GM13977 (cell line): ENCODE results near the gene RALB.

Experiments
- DNase-seq: peaks from one replicate; pipeline ENCODE4 v3.0.0; 2012; ENCODE audit warnings: low spot score
- in situ Hi-C: fragments of 300-500 bp; cut with MboI; formaldehyde crosslinking; loops from one replicate; pipeline ENCODE4 v1.12.0; 2022; ENCODE audit warnings: low sequenced_read_pairs, low pct_unique_long_range_greater_than_20kb, mixed read lengths, inconsistent platforms; ENCODE audit not compliant: unreplicated experiment
- TF ChIP-seq, protein P1 (sequence below): IDR thresholded peaks from 2 replicates; pipeline ENCODE4 v1.5.1; 2012; ENCODE audit warnings: mild to moderate bottlenecking, control low read depth; ENCODE audit not compliant: insufficient read depth; ENCODE audit errors: extremely low read depth, missing control alignments

The RALB gene

GRCh38 chr2:120237491-120237902 is 15.2 kb upstream of the RALB start:
- TF ChIP-seq, protein P1, sequence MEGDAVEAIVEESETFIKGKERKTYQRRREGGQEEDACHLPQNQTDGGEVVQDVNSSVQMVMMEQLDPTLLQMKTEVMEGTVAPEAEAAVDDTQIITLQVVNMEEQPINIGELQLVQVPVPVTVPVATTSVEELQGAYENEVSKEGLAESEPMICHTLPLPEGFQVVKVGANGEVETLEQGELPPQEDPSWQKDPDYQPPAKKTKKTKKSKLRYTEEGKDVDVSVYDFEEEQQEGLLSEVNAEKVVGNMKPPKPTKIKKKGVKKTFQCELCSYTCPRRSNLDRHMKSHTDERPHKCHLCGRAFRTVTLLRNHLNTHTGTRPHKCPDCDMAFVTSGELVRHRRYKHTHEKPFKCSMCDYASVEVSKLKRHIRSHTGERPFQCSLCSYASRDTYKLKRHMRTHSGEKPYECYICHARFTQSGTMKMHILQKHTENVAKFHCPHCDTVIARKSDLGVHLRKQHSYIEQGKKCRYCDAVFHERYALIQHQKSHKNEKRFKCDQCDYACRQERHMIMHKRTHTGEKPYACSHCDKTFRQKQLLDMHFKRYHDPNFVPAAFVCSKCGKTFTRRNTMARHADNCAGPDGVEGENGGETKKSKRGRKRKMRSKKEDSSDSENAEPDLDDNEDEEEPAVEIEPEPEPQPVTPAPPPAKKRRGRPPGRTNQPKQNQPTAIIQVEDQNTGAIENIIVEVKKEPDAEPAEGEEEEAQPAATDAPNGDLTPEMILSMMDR, result no peak
- no peak for DNase-seq
- in situ Hi-C loops, result no loop called here

GRCh38 chr2:120238728-120239487 is 13.7 kb upstream of the RALB start:
- TF ChIP-seq, protein P1, result no peak
- in situ Hi-C loops, result no loop called here
- no peak for DNase-seq

DNA sequence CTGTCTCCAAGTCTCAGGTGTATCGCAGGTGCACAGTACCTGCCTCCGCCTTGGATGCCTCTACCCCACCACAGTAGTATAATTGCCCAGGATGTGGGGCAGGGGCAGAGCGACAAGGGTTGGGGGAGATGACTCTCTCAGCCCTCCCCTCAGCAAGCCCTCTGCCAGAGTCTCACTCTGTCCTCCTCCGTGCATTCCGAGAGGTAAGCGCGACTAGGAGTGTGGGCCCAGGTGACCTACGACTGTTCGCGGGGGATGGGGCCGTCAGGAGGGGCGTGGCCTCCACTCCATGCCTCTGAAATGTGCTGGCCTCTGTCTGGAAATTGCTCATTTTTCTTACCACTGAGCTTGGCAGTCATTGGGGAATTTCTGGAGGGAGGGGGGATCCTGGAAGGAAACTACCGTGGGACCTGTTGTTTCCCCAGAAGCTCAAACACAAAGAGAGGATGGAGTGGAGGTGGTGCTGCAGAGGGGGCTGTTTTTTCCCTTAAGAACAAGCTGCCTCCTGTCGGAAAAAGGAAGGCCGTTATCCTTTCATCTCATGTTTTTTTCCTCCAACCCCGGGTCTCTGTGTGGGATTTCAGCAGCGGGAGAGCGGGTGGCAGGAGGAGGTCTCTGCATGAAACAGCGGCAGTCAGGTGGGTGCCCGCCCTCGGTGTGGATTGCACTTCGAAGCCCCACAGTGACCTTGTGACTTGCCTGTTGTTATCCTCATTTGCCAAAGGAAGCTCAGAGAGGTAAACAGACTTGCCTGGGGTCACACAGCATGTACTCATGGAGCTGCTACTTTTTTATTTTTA is 13.0 kb upstream of the RALB start:
- in situ Hi-C loops, result no loop called here

GRCh38 chr2:120240901-120241429 is 11.7 kb upstream of the RALB start:
- TF ChIP-seq, protein P1, result no peak
- no peak for DNase-seq
- in situ Hi-C loops, result no loop called here

More for the DNA sequence above, 13.0 kb upstream of the RALB start:
- no peak for DNase-seq
- TF ChIP-seq, protein P1, result no peak

DNA sequence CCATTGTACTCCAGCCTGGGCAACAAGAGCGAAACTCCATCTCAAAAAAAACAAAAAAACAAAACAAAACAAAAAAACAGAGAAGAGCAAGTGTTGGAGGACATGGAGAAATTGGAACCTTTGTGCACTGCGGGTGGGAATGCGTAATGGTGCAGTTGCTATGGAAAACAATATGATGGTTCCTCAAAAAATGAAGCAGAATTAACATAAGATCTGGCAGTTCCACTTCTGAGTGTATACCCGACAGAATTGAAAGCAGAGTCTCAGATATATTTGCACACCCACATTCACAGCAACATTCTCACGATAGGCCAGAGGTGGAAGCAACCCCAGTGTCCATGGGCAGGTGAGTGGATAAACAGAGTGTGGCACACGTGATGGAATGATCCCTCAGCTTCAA is 11.0 kb upstream of the RALB start:
- in situ Hi-C loops, result no loop called here
- TF ChIP-seq, protein P1, result no peak
- DNase-seq, result no peak

- TF ChIP-seq, protein P1, result no peak
- no peak for DNase-seq
- in situ Hi-C loops, result no loop called here
Measured at GRCh38 chr2:120243211-120243610, 9.4 kb upstream of the RALB start.
